IPS DF 6.9 (cell line): ENCODE results near the gene KLF12.

ENCODE experiments used
- DNase-seq: peaks from one replicate; pipeline ENCODE4 v3.0.0-alpha.2; 2013; ENCODE audit warnings: low read depth, low spot score
- H3K27ac ChIP-seq: one replicate; pipeline ENCODE4 v1.5.1; 2013; ENCODE audit warnings: low read length, control low read depth
- H3K27me3 ChIP-seq: 2 replicates; pipeline ENCODE4 v1.6.1; 2013; ENCODE audit warnings: mild to moderate bottlenecking, low read length; ENCODE audit not compliant: control insufficient read depth, insufficient read depth
- H3K36me3 ChIP-seq: 2 replicates; pipeline ENCODE4 v1.6.1; 2013; ENCODE audit warnings: low read length; ENCODE audit not compliant: control insufficient read depth, insufficient read depth
- H3K4me1 ChIP-seq: 2 replicates; pipeline ENCODE4 v1.6.1; 2013; ENCODE audit warnings: low read length; ENCODE audit not compliant: control insufficient read depth, insufficient read depth
- H3K4me3 ChIP-seq: 2 replicates; pipeline ENCODE4 v1.5.1; 2013; ENCODE audit warnings: mild to moderate bottlenecking, low read length
- H3K9me3 ChIP-seq: 2 replicates; pipeline ENCODE4 v1.6.1; 2013; ENCODE audit warnings: low read length, inconsistent platforms; ENCODE audit not compliant: control insufficient read depth, insufficient read depth
- WGBS: extraction: QIAGEN DNeasy Blood & Tissue Kit; methylation state at CpG from one replicate; pipeline ENCODE4 v1.1.7; 2013; ENCODE audit warnings: mixed read lengths, missing lambda C conversion rate; ENCODE audit not compliant: insufficient read length, insufficient coverage; 5-methylcytosine and 5-hydroxymethylcytosine counted together

Gene KLF12

GRCh38 chr13:74104661-74105275, 29.4 kb downstream of the KLF12 start:
- no peak for DNase-seq
- Histone ChIP-seq H3K9me3 (no peaks in the 10 kb centered on the region; the same call in 1 of the 2 replicates), H3K27ac (no peak overlapping the region), H3K27me3 (no peaks in the 10 kb centered on the region), H3K36me3 (no peaks in the 10 kb centered on the region), H3K4me1 (no peaks in the 10 kb centered on the region), H3K4me3 (no peak overlapping the region)
- WGBS: no CpG with 5 or more reads among the region's 3 CpGs

GRCh38 chr13:74103970-74104555, 30.1 kb downstream of the KLF12 start:
- Histone ChIP-seq H3K27me3 (no peaks in the 10 kb centered on the region), H3K9me3 (no peaks in the 10 kb centered on the region; the same call in 1 of the 2 replicates), H3K4me1 (no peaks in the 10 kb centered on the region), H3K27ac (no peak overlapping the region), H3K4me3 (no peak overlapping the region), H3K36me3 (no peaks in the 10 kb centered on the region)
- DNase-seq: no peak
- no CpG with 5 or more reads among the region's 3 CpGs for WGBS

DNA sequence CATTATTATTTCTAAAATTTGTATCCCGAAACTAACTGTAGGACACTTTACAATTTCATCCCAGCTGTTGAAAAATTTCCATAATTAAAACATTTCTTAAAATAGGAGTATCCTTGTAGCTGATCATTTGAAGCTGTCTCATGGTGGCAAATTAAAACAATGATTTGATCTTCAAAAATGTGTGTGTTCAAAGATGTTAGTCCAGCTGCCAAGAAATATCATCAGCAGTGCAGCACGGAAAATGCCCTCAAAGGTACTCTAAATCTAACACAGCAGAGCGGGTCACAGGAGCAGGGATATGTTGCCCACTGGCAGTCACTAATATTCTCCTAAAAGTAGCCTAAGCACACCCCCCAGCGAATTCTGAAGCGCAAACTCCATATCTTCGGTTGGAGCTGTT, 31.0 kb downstream of the KLF12 start:
- H3K4me3 ChIP-seq: no peak overlapping the region
- DNase-seq: no peak
- no CpG with 5 or more reads among the region's 6 CpGs for WGBS
- no peaks in the 10 kb centered on the region for H3K4me1 ChIP-seq
- no peak overlapping the region for H3K27ac ChIP-seq
- H3K9me3 ChIP-seq: no peaks in the 10 kb centered on the region; the same call in 1 of the 2 replicates
- H3K36me3 ChIP-seq: no peaks in the 10 kb centered on the region
- no peaks in the 10 kb centered on the region for H3K27me3 ChIP-seq

- WGBS: no CpG with 5 or more reads among the region's 1 CpG
- H3K4me1 ChIP-seq: no peaks in the 10 kb centered on the region
- H3K27me3 ChIP-seq: no peaks in the 10 kb centered on the region
- no peak overlapping the region for H3K4me3 ChIP-seq
- H3K9me3 ChIP-seq: no peaks in the 10 kb centered on the region; the same call in 1 of the 2 replicates
- no peak for DNase-seq
- no peak overlapping the region for H3K27ac ChIP-seq
- no peaks in the 10 kb centered on the region for H3K36me3 ChIP-seq
Measured at GRCh38 chr13:74102691-74103090, 31.5 kb downstream of the KLF12 start.

DNA sequence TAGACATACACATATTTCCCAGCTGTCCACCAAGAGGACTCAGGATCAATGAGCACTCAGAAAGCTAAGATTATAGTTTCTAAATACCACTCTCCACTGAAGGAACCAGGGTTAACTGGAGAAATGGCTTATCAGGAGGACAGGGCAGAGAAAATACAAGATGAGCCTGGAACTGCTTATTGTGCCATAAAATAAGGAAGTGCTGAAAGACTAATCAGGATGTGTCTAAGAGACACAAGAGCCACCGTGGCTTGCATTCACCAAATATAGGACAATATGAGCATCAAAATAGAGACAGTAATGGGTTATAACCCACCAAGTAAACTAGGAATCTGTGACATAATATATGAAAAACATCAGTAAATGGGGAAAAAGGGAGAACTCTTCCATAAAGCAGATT, 32.8 kb downstream of the KLF12 start:
- H3K27me3 ChIP-seq: no peaks in the 10 kb centered on the region
- H3K4me3 ChIP-seq: no peak overlapping the region
- no peaks in the 10 kb centered on the region for H3K4me1 ChIP-seq
- no peak for DNase-seq
- H3K9me3 ChIP-seq: no peaks in the 10 kb centered on the region; the same call in 1 of the 2 replicates
- H3K36me3 ChIP-seq: no peaks in the 10 kb centered on the region
- H3K27ac ChIP-seq: no peak overlapping the region
- no CpG with 5 or more reads among the region's 1 CpG for WGBS

- H3K4me3 ChIP-seq: no peak overlapping the region
- no CpG with 5 or more reads among the region's 1 CpG for WGBS
- H3K4me1 ChIP-seq: no peaks in the 10 kb centered on the region
- no peaks in the 10 kb centered on the region; the same call in 1 of the 2 replicates for H3K9me3 ChIP-seq
- no peaks in the 10 kb centered on the region for H3K27me3 ChIP-seq
- no peak overlapping the region for H3K27ac ChIP-seq
- DNase-seq: no peak
- H3K36me3 ChIP-seq: no peaks in the 10 kb centered on the region
Measured at GRCh38 chr13:74098077-74098476, 36.1 kb downstream of the KLF12 start.

GRCh38 chr13:74097116-74097515, 37.1 kb downstream of the KLF12 start:
- DNase-seq: no peak
- H3K4me1 ChIP-seq: no peaks in the 10 kb centered on the region
- no peak overlapping the region for H3K4me3 ChIP-seq
- no peaks in the 10 kb centered on the region for H3K36me3 ChIP-seq
- no peak overlapping the region for H3K27ac ChIP-seq
- H3K9me3 ChIP-seq: no peaks in the 10 kb centered on the region; the same call in 1 of the 2 replicates
- WGBS: no CpG with 5 or more reads among the region's 1 CpG
- no peaks in the 10 kb centered on the region for H3K27me3 ChIP-seq

DNA sequence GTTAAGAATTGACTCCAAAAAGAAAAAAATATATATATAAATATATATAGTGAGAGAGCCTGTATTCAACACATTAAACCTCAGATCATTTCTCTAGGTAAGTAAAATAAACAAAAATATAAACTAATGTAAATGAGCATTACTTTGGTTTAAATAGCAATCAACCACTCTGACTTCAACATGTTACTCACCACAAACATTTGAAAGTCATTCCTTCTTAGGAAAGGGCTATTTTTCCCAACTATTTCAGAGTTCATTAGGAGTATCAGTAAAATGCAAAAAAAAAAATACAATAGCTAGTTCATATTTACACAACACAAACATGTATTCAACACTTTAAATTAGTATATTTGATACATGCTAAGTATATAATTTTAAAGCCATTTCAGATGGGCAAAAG, 40.5 kb downstream of the KLF12 start:
- Histone ChIP-seq H3K4me1 (no peaks in the 10 kb centered on the region), H3K27ac (no peak overlapping the region), H3K9me3 (no peaks in the 10 kb centered on the region), H3K36me3 (no peaks in the 10 kb centered on the region), H3K27me3 (no peaks in the 10 kb centered on the region), H3K4me3 (no peak overlapping the region)
- no peak for DNase-seq

GRCh38 chr13:74092711-74093110, 41.5 kb downstream of the KLF12 start:
- Histone ChIP-seq H3K9me3 (no peaks in the 10 kb centered on the region), H3K4me1 (no peaks in the 10 kb centered on the region), H3K36me3 (no peaks in the 10 kb centered on the region), H3K4me3 (no peak overlapping the region), H3K27ac (no peak overlapping the region), H3K27me3 (no peaks in the 10 kb centered on the region)
- DNase-seq: no peak
- WGBS: no CpG with 5 or more reads among the region's 3 CpGs

DNA sequence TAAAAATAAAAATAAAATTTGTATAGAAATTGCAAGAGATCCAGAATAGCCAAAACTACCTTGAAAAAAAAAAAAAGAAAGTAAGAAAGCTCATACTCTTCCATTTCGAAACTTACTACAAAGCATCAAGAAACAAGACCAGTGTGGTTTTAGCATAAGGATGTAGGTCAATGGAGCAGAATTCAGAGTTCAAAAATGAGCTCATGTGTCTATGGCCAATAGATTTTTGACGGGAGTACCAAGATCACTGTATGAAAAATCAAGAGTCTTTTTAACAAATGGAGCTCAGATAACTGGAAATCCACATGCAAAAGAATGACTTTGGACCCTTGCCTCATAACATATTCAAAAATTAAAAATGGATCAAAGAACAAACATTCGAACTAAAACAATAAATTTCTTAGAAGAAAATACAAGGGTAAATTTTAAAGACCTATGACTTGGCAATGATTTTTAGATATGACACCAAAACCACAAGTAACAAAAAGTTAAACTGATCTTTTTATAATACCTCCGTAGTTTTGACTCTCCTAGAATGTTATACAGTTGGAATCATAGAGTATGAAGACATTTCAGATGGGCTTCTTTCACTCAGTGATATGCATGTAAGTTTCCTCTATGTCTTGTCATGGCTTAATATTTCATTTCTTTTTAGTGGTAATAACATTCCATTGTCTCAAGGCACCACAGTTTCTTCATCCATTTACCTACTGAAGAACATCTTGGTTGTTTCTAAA, 43.2 kb downstream of the KLF12 start:
- WGBS: no CpG with 5 or more reads among the region's 4 CpGs
- no peak overlapping the region for H3K27ac ChIP-seq

More for the DNA sequence above, 43.2 kb downstream of the KLF12 start:
- Histone ChIP-seq H3K9me3 (no peaks in the 10 kb centered on the region), H3K36me3 (no peaks in the 10 kb centered on the region), H3K27me3 (no peaks in the 10 kb centered on the region), H3K4me1 (no peaks in the 10 kb centered on the region), H3K4me3 (no peak overlapping the region)
- no peak for DNase-seq
